HEK293T (cell line): ENCODE measurements around the gene SUGP1.

Experiments used
- FOXA1 ChIP-seq: fragments of 450-650 bp; IDR thresholded peaks from 2 replicates; pipeline ENCODE4 v1.6.1; 2016; ENCODE audit warnings: mild to moderate bottlenecking
- FOXK2 ChIP-seq: fragments of 450-650 bp; IDR thresholded peaks from 2 replicates; pipeline ENCODE4 v1.6.1; 2016; ENCODE audit warnings: mild to moderate bottlenecking
- FOXM1 ChIP-seq: fragments of 450-650 bp; IDR thresholded peaks from 2 replicates; pipeline ENCODE4 v1.6.1; 2017; ENCODE audit warnings: mild to moderate bottlenecking, borderline replicate concordance
- SP1 ChIP-seq: fragments of 450-650 bp; IDR thresholded peaks from 2 replicates; pipeline ENCODE4 v1.6.1; 2017

DNA sequence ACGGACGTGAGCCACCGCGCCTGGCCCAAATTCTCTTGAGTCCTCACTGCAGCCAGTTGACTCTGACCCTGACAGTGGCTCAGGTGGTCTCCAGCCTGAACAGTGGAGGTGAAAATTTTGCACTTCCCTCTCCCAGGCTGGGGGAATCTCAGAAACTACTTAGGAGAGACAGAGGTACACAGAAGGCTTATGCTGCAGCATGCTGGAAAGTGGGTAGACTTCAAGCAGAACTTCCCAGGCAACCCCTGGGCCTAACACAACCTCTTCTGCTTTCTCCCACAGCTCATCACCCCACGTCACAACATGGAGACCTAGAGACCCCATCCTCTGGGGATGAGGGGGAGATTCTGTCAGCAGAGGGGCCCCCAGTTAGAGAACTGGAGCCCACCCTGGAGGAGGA lies 94.1 kb downstream of the SUGP1 start:
- TF ChIP-seq FOXK2 (no peak), SP1 (no peak), FOXM1 (no peak), FOXA1 (no peak)
